Measurements from ENCODE around the gene ITPA. TPM values are rescaled to one million over a fixed set of nuclear protein-coding genes. Genes with fewer than 3 reads are reported as not detected.
A peak's percentile ranks its signal among the peaks of the same experiment; 100 is the strongest.

ITPA gene
- total and polyA plus RNA-seq, 2 donors = 17.0 to 40.8 TPM

- no peak for DNase-seq (ENCODE audit: extremely low spot score)
- no peaks in the 10 kb centered on the region for H3K36me3 ChIP-seq (ENCODE audit: insufficient read depth)
- H3K4me1 ChIP-seq (ENCODE audit: insufficient read depth) = no peaks in the 10 kb centered on the region
- H3K27ac ChIP-seq (ENCODE audit: low read depth) = no peak overlapping the region
- no peak overlapping the region for H3K4me3 ChIP-seq (ENCODE audit: low read depth, low read length)
- WGBS = 38% methylated on average over 39 of the region's 39 CpGs
Measured at GRCh38 chr20:3168079-3168828, 41.0 kb upstream of the ITPA start.

- DNase-seq (ENCODE audit: extremely low spot score) = no peak
- Histone ChIP-seq H3K4me1 (ENCODE audit: insufficient read depth) (no peaks in the 10 kb centered on the region), H3K36me3 (ENCODE audit: insufficient read depth) (no peaks in the 10 kb centered on the region), H3K4me3 (ENCODE audit: low read depth, low read length) (no peak overlapping the region), H3K27ac (ENCODE audit: low read depth) (no peak overlapping the region)
- WGBS = 90% methylated on average over 7 of the region's 7 CpGs
Measured at GRCh38 chr20:3168829-3169590, 40.3 kb upstream of the ITPA start.

- Histone ChIP-seq H3K4me1 (ENCODE audit: insufficient read depth) (no peaks in the 10 kb centered on the region), H3K36me3 (ENCODE audit: insufficient read depth) (no peaks in the 10 kb centered on the region), H3K4me3 (ENCODE audit: low read depth, low read length) (no peak overlapping the region), H3K27ac (ENCODE audit: low read depth) (no peak overlapping the region)
- 78% methylated on average over 14 of the region's 14 CpGs for WGBS
- no peak for DNase-seq (ENCODE audit: extremely low spot score)
Measured at GRCh38 chr20:3171391-3172125, 37.7 kb upstream of the ITPA start.

GRCh38 chr20:3172126-3172932, 37.0 kb upstream of the ITPA start:
- peak overlapping the region; percentile 64 for H3K4me3 ChIP-seq (ENCODE audit: low read depth, low read length)
- H3K27ac ChIP-seq (ENCODE audit: low read depth) = no peak overlapping the region
- WGBS = 23% methylated on average over 5 of the region's 5 CpGs
- no peaks in the 10 kb centered on the region for H3K36me3 ChIP-seq (ENCODE audit: insufficient read depth)
- no peak for DNase-seq (ENCODE audit: extremely low spot score)
- H3K4me1 ChIP-seq (ENCODE audit: insufficient read depth) = no peaks in the 10 kb centered on the region

GRCh38 chr20:3172933-3173609, 36.2 kb upstream of the ITPA start, which contains the start of gene LZTS3:
LZTS3 (minus strand) TSS chr20:3173549; CDS start chr20:3167163, 6,386 bp downstream.
- under 1% methylated on average over 61 of the region's 62 CpGs for WGBS
- Histone ChIP-seq H3K27ac (ENCODE audit: low read depth) (peak within 1 kb of the TSS; percentile 55), H3K4me3 (ENCODE audit: low read depth, low read length) (peak within 1 kb of the TSS; percentile 64), H3K36me3 (ENCODE audit: insufficient read depth) (no peaks in the 10 kb centered on the region), H3K4me1 (ENCODE audit: insufficient read depth) (no peaks in the 10 kb centered on the region)
- peak; percentile 23 for DNase-seq (ENCODE audit: extremely low spot score)

- no peaks in the 10 kb centered on the region for H3K4me1 ChIP-seq (ENCODE audit: insufficient read depth)
- DNase-seq (ENCODE audit: extremely low spot score) = peak; percentile 65
- H3K36me3 ChIP-seq (ENCODE audit: insufficient read depth) = no peaks in the 10 kb centered on the region
- peak overlapping the region; percentile 14 for H3K27ac ChIP-seq (ENCODE audit: low read depth)
- under 1% methylated on average over 84 of the region's 84 CpGs for whole genome bisulfite sequencing
- H3K4me3 ChIP-seq (ENCODE audit: low read depth, low read length) = peak overlapping the region; percentile 64
Measured at GRCh38 chr20:3173610-3174441, 35.5 kb upstream of the ITPA start.

GRCh38 chr20:3174442-3175261, 34.6 kb upstream of the ITPA start:
- no peaks in the 10 kb centered on the region for H3K4me1 ChIP-seq (ENCODE audit: insufficient read depth)
- WGBS = 17% methylated on average over 13 of the region's 13 CpGs
- no peak for DNase-seq (ENCODE audit: extremely low spot score)
- H3K27ac ChIP-seq (ENCODE audit: low read depth) = no peak overlapping the region
- H3K4me3 ChIP-seq (ENCODE audit: low read depth, low read length) = peak overlapping the region; percentile 64
- no peaks in the 10 kb centered on the region for H3K36me3 ChIP-seq (ENCODE audit: insufficient read depth)

GRCh38 chr20:3175270-3175669, 34.0 kb upstream of the ITPA start:
- 39% methylated on average over 1 of the region's 1 CpG for WGBS
- no peak overlapping the region for H3K4me3 ChIP-seq (ENCODE audit: low read depth, low read length)
- no peaks in the 10 kb centered on the region for H3K4me1 ChIP-seq (ENCODE audit: insufficient read depth)

GRCh38 chr20:3177746-3178485, 31.4 kb upstream of the ITPA start:
- no peak for DNase-seq (ENCODE audit: extremely low spot score)
- Histone ChIP-seq H3K4me1 (ENCODE audit: insufficient read depth) (no peaks in the 10 kb centered on the region), H3K4me3 (ENCODE audit: low read depth, low read length) (no peak overlapping the region), H3K36me3 (ENCODE audit: insufficient read depth) (no peaks in the 10 kb centered on the region), H3K27ac (ENCODE audit: low read depth) (no peak overlapping the region)
- 84% methylated on average over 8 of the region's 8 CpGs for WGBS

More at GRCh38 chr20:3175270-3175669, 34.0 kb upstream of the ITPA start:
- DNase-seq (ENCODE audit: extremely low spot score) = no peak
- Histone ChIP-seq H3K27ac (ENCODE audit: low read depth) (no peak overlapping the region), H3K36me3 (ENCODE audit: insufficient read depth) (no peaks in the 10 kb centered on the region)

- no peak for DNase-seq (ENCODE audit: extremely low spot score)
- H3K4me3 ChIP-seq (ENCODE audit: low read depth, low read length) = no peak overlapping the region
- no peaks in the 10 kb centered on the region for H3K36me3 ChIP-seq (ENCODE audit: insufficient read depth)
- WGBS = 78% methylated on average over 4 of the region's 4 CpGs
- no peak overlapping the region for H3K27ac ChIP-seq (ENCODE audit: low read depth)
- no peaks in the 10 kb centered on the region for H3K4me1 ChIP-seq (ENCODE audit: insufficient read depth)
Measured at GRCh38 chr20:3180319-3180718, 29.0 kb upstream of the ITPA start.

- H3K36me3 ChIP-seq (ENCODE audit: insufficient read depth) = no peaks in the 10 kb centered on the region
- H3K27ac ChIP-seq (ENCODE audit: low read depth) = no peak overlapping the region
- no peaks in the 10 kb centered on the region for H3K4me1 ChIP-seq (ENCODE audit: insufficient read depth)
- H3K4me3 ChIP-seq (ENCODE audit: low read depth, low read length) = no peak overlapping the region
- DNase-seq (ENCODE audit: extremely low spot score) = no peak
- 51% methylated on average over 5 of the region's 5 CpGs for WGBS
Measured at GRCh38 chr20:3181270-3181669, 28.0 kb upstream of the ITPA start.

All from urinary bladder (tissue), 4 donors.